22Rv1 (cell line): ENCODE results near the gene MOB3B.

Experiments
- ZFX ChIP-seq: fragments of 450-650 bp; IDR thresholded peaks from 2 replicates; pipeline ENCODE4 v1.6.1; 2017; ENCODE audit warnings: antibody characterized with exemption, borderline replicate concordance
- TF ChIP-seq, protein P1 (sequence below): fragments of 450-650 bp; IDR thresholded peaks from 2 replicates; pipeline ENCODE4 v1.5.1; 2017; ENCODE audit warnings: mild to moderate bottlenecking

GRCh38 chr9:27388150-27388549, 141.5 kb downstream of the MOB3B start:
- TF ChIP-seq, protein P1, sequence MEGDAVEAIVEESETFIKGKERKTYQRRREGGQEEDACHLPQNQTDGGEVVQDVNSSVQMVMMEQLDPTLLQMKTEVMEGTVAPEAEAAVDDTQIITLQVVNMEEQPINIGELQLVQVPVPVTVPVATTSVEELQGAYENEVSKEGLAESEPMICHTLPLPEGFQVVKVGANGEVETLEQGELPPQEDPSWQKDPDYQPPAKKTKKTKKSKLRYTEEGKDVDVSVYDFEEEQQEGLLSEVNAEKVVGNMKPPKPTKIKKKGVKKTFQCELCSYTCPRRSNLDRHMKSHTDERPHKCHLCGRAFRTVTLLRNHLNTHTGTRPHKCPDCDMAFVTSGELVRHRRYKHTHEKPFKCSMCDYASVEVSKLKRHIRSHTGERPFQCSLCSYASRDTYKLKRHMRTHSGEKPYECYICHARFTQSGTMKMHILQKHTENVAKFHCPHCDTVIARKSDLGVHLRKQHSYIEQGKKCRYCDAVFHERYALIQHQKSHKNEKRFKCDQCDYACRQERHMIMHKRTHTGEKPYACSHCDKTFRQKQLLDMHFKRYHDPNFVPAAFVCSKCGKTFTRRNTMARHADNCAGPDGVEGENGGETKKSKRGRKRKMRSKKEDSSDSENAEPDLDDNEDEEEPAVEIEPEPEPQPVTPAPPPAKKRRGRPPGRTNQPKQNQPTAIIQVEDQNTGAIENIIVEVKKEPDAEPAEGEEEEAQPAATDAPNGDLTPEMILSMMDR, result no peak
- TF ChIP-seq ZFX, result no peak
